Measurements from ENCODE around the gene ARHGAP19. TPM values are rescaled to one million over a fixed set of nuclear protein-coding genes. Genes with fewer than 3 reads are reported as not detected.

ARHGAP19 gene
- total RNA-seq = 7.3 and 9.2 TPM in 2 replicates

GRCh38 chr10:97292097-97292861, at the start of gene ARHGAP19:
TSS of gene ARHGAP19 (minus strand) at chr10:97292637. CDS start at chr10:97292627, 10 bp downstream.

GRCh38 chr10:97334370-97335175, 42.1 kb upstream of the ARHGAP19 start, which contains the start of gene FRAT2:
TSS of gene FRAT2 (minus strand) at chr10:97334729. CDS start at chr10:97334572, 157 bp downstream.

GRCh38 chr10:97318772-97319651, 26.6 kb upstream of the ARHGAP19 start, which contains the start of gene FRAT1:
TSS of gene FRAT1 (plus strand) at chr10:97319271. CDS start at chr10:97319454, 183 bp downstream.

GRCh38 chr10:97185326-97186058, 106.9 kb downstream of the ARHGAP19 start, which contains the start of gene SLIT1:
TSS of gene SLIT1 (minus strand) at chr10:97185959. CDS start at chr10:97185674, 285 bp downstream.

Other genes starting within 250 kb of the ARHGAP19 start
- gene SLIT1, start 106.7 kb downstream of the ARHGAP19 start, total RNA-seq = not detected in 2 replicates
- 1.3 and 2.3 TPM in 2 replicates for gene FRAT1, start 26.6 kb upstream of the ARHGAP19 start, total RNA-seq
- 12.8 and 13.0 TPM in 2 replicates for gene FRAT2, start 42.1 kb upstream of the ARHGAP19 start, total RNA-seq
- 30.5 and 32.5 TPM in 2 replicates for gene RRP12, start 108.7 kb upstream of the ARHGAP19 start, total RNA-seq
- gene PGAM1, start 133.6 kb upstream of the ARHGAP19 start, total RNA-seq = 946 and 1,057 TPM in 2 replicates
- gene EXOSC1, start 153.4 kb upstream of the ARHGAP19 start, total RNA-seq = 36.1 and 45.8 TPM in 2 replicates
- gene ZDHHC16, start 153.5 kb upstream of the ARHGAP19 start, total RNA-seq = 51.6 and 52.8 TPM in 2 replicates
- 99.9 and 126 TPM in 2 replicates for gene MMS19, start 205.8 kb upstream of the ARHGAP19 start, total RNA-seq
- gene UBTD1, start 206.3 kb upstream of the ARHGAP19 start, total RNA-seq = 32.2 and 34.4 TPM in 2 replicates

All from airway epithelial cell (primary cell).